ENCODE results near the gene RRP12.

RRP12 gene

DNA sequence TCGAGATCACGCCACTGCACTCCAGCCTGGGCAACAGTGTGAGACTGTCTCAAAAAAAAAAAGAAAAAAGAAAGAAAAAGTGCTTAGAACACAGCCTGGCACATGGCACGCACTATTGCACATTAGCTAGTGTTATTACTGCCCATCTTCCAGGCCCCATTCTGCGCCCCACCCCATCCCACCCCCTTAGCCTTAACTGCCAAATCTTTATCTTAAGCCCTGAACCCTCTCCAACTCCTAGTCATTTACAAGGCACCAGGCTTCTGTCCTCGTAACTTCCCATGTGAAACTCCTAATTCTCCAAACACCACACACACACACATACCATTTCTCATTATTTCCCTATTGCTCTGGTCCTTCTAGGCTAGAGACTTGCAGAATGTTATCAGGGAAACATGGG lies 71.4 kb downstream of the RRP12 start:
- no peak for TF ChIP-seq FOXP2 (optimal IDR thresholded peaks at IDR 0.05; ENCODE audit: borderline replicate concordance, extremely low read depth, extremely low read length, insufficient read depth)
- no peak for TF ChIP-seq POLR2AphosphoS5 (IDR thresholded peaks at IDR 0.05; ENCODE audit: low read depth, low read length)
- no peak for TF ChIP-seq SIN3A (IDR thresholded peaks at IDR 0.05; ENCODE audit: borderline replicate concordance, insufficient read depth, low read length)
- no peak for TF ChIP-seq TAF1 (IDR thresholded peaks at IDR 0.05; ENCODE audit: borderline replicate concordance, insufficient read depth, low read length)
- TF ChIP-seq, protein P1, sequence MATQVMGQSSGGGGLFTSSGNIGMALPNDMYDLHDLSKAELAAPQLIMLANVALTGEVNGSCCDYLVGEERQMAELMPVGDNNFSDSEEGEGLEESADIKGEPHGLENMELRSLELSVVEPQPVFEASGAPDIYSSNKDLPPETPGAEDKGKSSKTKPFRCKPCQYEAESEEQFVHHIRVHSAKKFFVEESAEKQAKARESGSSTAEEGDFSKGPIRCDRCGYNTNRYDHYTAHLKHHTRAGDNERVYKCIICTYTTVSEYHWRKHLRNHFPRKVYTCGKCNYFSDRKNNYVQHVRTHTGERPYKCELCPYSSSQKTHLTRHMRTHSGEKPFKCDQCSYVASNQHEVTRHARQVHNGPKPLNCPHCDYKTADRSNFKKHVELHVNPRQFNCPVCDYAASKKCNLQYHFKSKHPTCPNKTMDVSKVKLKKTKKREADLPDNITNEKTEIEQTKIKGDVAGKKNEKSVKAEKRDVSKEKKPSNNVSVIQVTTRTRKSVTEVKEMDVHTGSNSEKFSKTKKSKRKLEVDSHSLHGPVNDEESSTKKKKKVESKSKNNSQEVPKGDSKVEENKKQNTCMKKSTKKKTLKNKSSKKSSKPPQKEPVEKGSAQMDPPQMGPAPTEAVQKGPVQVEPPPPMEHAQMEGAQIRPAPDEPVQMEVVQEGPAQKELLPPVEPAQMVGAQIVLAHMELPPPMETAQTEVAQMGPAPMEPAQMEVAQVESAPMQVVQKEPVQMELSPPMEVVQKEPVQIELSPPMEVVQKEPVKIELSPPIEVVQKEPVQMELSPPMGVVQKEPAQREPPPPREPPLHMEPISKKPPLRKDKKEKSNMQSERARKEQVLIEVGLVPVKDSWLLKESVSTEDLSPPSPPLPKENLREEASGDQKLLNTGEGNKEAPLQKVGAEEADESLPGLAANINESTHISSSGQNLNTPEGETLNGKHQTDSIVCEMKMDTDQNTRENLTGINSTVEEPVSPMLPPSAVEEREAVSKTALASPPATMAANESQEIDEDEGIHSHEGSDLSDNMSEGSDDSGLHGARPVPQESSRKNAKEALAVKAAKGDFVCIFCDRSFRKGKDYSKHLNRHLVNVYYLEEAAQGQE (IDR thresholded peaks at IDR 0.05; ENCODE audit: insufficient read depth in 1 of 2, low read depth in 2 of 2, low read length in 2 of 2), result no peak

DNA sequence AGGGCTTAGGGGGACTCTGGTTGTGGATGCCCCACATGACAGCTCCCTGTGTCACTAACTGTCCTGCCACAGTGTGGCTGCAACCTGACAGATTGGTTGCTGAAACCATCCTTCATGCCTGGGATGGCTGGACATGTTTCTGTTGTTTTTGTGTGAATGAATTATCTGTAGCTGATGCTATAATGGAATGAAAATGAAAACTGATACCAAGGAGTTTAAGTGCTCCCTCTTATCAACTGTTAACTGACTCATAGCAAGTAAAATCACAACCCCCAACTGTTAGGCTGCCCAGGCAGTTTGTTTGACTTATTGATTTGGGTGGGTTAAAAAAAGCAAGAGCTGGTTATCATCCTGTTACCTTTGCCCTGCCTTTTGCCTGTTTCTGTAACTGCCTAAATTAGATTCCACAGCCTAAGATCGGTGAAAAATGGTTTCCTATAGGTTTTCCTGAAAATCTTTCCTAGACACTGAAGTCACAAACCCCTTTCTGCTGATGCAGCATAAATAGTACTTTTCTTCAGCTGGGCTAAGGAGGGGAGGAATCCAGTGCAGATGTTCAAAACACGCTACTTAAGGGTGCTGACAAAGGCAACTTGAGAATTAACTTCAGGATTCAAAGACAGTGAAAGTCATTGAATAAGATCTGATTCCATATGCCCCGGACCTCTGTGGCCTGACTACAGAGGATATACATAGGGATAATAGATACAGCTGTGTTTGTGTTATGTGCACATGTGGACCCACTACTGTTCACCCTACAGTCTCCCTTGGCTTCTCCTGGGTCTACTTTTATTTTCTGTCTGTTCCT lies 72.3 kb downstream of the RRP12 start:
- no peak for TF ChIP-seq SIN3A (IDR thresholded peaks at IDR 0.05; ENCODE audit: borderline replicate concordance, insufficient read depth, low read length)

DNA sequence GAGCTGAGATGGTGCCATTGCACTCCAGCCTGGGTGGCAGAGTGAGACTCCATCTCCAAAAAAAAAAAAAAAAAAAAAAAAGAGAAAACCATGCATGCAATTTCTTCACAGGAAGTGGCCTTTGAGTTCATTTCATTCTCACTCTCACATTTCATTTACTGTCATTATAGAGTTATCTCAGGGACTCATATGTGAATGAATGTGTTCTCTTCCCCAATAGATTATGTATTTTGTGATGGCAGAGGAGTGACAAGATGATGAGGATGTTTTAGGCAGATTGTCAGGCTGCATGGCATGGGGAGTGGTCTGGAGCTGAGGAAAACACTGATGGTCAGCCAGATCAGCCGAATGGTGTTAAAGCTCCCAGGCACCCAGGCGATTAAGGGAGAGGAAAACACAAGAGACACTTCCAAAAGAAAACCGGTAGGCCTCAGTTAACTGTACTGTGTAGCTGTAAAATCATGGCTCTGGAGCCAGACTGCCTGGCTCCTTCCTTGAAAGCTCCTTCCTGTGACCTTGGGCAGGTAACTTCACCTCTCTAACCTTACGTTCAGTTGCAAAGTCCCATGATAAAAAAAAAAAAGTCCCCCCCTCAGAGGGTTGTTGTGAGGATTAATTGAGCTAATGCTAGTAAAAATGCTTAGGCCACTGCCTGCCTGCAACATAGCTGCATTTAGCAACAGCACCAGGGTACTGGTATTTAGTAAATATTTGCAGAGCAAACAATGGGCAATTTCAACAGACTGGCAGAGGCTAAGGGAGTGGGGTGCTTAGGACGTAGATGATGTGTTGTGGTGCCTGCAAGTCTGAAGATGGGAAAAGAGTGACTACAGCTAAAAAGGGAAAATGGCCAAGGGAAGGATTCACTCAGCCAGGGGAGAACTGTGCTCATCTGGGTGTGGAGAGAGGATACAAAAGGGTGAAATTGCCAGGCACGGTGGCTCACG lies 73.5 kb downstream of the RRP12 start:
- TF ChIP-seq TAF1 (IDR thresholded peaks at IDR 0.05; ENCODE audit: borderline replicate concordance, insufficient read depth, low read length) (no peak), POLR2AphosphoS5 (IDR thresholded peaks at IDR 0.05; ENCODE audit: low read depth, low read length) (no peak), SIN3A (IDR thresholded peaks at IDR 0.05; ENCODE audit: borderline replicate concordance, insufficient read depth, low read length) (no peak), FOXP2 (optimal IDR thresholded peaks at IDR 0.05; ENCODE audit: borderline replicate concordance, extremely low read depth, extremely low read length, insufficient read depth) (no peak)
- TF ChIP-seq, protein P1 (IDR thresholded peaks at IDR 0.05; ENCODE audit: insufficient read depth in 1 of 2, low read depth in 2 of 2, low read length in 2 of 2), result no peak

DNA sequence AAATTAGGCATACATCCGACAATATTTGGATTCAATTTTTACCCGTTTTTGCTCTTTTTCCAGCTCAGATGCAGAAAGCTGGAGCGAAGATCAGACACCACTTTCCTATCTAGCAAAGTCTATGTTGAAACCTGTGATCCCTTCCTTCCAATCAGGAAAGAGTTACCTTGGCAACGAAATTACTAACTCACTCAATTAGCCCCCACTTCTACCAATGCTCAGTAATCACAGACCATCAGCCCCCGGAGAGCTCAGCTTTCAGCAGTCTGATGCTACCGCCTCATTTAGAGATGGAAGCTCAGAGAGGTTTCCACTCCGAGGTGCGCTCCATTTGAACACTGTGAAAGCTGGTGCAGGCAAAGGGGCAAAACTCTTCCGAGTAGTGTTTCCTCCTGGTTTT lies 75.4 kb downstream of the RRP12 start:
- TF ChIP-seq FOXP2 (optimal IDR thresholded peaks at IDR 0.05; ENCODE audit: borderline replicate concordance, extremely low read depth, extremely low read length, insufficient read depth) (no peak), TAF1 (IDR thresholded peaks at IDR 0.05; ENCODE audit: borderline replicate concordance, insufficient read depth, low read length) (no peak), SIN3A (IDR thresholded peaks at IDR 0.05; ENCODE audit: borderline replicate concordance, insufficient read depth, low read length) (no peak), POLR2AphosphoS5 (IDR thresholded peaks at IDR 0.05; ENCODE audit: low read depth, low read length) (no peak)
- TF ChIP-seq, protein P1 (IDR thresholded peaks at IDR 0.05; ENCODE audit: insufficient read depth in 1 of 2, low read depth in 2 of 2, low read length in 2 of 2), result no peak

DNA sequence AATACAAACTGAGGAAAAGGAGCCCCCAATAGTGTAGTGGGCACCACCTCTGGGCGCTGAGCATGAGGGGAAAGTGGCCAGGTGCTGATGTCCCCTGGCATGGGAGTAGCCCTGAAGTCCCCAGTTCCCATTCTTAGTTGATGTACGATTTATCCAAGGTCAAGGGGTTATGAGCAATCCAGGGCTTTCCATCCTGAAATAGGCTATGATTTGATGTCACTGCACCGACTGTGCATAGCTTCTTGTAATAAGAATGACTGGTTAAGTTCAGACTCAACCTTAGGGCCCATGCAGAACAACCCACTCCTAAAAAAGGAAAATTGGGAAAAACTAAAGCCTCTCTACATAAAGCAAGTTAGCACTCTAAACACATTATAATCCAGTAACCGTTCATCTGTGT lies 77.6 kb downstream of the RRP12 start:
- TF ChIP-seq SIN3A (IDR thresholded peaks at IDR 0.05; ENCODE audit: borderline replicate concordance, insufficient read depth, low read length) (no peak), POLR2AphosphoS5 (IDR thresholded peaks at IDR 0.05; ENCODE audit: low read depth, low read length) (no peak), FOXP2 (optimal IDR thresholded peaks at IDR 0.05; ENCODE audit: borderline replicate concordance, extremely low read depth, extremely low read length, insufficient read depth) (no peak), TAF1 (IDR thresholded peaks at IDR 0.05; ENCODE audit: borderline replicate concordance, insufficient read depth, low read length) (no peak)
- TF ChIP-seq, protein P1 (IDR thresholded peaks at IDR 0.05; ENCODE audit: insufficient read depth in 1 of 2, low read depth in 2 of 2, low read length in 2 of 2), result no peak
